ENCODE measurements around the gene EPHA2.

- TF ChIP-seq REST (IDR thresholded peaks at IDR 0.05; ENCODE audit: low read depth, low read length), result no peak
- no peak for TF ChIP-seq CTCF (IDR thresholded peaks at IDR 0.05)
- TF ChIP-seq MEF2A (IDR thresholded peaks at IDR 0.05; ENCODE audit: borderline replicate concordance, low read depth), result no peak
- no peak for TF ChIP-seq MXI1 (IDR thresholded peaks at IDR 0.05; ENCODE audit: low read depth, low read length)
- TF ChIP-seq, protein P1, sequence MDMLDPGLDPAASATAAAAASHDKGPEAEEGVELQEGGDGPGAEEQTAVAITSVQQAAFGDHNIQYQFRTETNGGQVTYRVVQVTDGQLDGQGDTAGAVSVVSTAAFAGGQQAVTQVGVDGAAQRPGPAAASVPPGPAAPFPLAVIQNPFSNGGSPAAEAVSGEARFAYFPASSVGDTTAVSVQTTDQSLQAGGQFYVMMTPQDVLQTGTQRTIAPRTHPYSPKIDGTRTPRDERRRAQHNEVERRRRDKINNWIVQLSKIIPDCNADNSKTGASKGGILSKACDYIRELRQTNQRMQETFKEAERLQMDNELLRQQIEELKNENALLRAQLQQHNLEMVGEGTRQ (IDR thresholded peaks at IDR 0.05; ENCODE audit: borderline replicate concordance, low read depth, low read length), result no peak
- TF ChIP-seq GABPA (IDR thresholded peaks at IDR 0.05; ENCODE audit: low read depth), result no peak
- TF ChIP-seq CHD2 (IDR thresholded peaks at IDR 0.05; ENCODE audit: low read length, partially characterized antibody), result no peak
Measured at GRCh38 chr1:16149702-16150488, 6.0 kb downstream of the EPHA2 start.
